ENCODE data around the gene ZAR1L. TPM values are rescaled to one million over a fixed set of nuclear protein-coding genes. Genes with fewer than 3 reads are reported as not detected.

The ZAR1L gene
- total and polyA plus RNA-seq, 9 of the 15 experiments (the other 6 are each of a cell fraction or from before 2014, with no cell fraction given): not detected

DNA sequence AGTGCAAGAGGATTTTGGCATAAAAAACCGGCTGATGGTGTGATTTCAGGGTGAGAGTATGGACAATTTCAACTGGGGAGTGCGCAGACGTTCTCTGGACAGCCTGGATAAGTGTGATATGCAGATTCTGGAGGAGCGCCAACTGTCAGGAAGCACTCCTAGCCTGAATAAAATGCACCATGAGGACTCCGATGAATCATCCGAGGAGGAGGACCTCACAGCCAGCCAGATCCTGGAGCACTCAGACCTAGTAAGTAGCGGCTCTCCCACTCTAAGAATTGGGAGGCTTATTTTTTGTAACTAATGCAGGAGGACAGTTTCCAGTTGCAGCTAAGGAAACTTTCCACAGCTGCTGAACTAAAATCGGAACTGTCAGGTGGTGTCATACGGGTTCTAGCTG, 53.6 kb downstream of the ZAR1L start (continued):
- no peak for TF ChIP-seq FOS (IDR thresholded peaks at IDR 0.05; ENCODE audit: extremely low read depth, insufficient read length)
- peak; percentile 80 for TF ChIP-seq SMARCA4 (IDR thresholded peaks at IDR 0.05)
- no peak for TF ChIP-seq BCOR (IDR thresholded peaks at IDR 0.05)
- TF ChIP-seq TAL1 (IDR thresholded peaks at IDR 0.05): peak; percentile 71
- no peak for TF ChIP-seq NR2C1 (IDR thresholded peaks at IDR 0.05)
- no peak for TF ChIP-seq NR2C1 (tag; IDR thresholded peaks at IDR 0.05)
- no peak for TF ChIP-seq ZNF76 (CRISPR knock-in tag; IDR thresholded peaks at IDR 0.05; ENCODE audit: borderline replicate concordance)
- peak; percentile 39; the same call in 1 of the 2 replicates for TF ChIP-seq STAT5A (IDR thresholded peaks at IDR 0.05; ENCODE audit: borderline replicate concordance, low read length)
- TF ChIP-seq, protein P1, sequence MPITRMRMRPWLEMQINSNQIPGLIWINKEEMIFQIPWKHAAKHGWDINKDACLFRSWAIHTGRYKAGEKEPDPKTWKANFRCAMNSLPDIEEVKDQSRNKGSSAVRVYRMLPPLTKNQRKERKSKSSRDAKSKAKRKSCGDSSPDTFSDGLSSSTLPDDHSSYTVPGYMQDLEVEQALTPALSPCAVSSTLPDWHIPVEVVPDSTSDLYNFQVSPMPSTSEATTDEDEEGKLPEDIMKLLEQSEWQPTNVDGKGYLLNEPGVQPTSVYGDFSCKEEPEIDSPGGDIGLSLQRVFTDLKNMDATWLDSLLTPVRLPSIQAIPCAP (CRISPR knock-in tag; IDR thresholded peaks at IDR 0.05; ENCODE audit: borderline replicate concordance): no peak
- TF ChIP-seq, protein P2, sequence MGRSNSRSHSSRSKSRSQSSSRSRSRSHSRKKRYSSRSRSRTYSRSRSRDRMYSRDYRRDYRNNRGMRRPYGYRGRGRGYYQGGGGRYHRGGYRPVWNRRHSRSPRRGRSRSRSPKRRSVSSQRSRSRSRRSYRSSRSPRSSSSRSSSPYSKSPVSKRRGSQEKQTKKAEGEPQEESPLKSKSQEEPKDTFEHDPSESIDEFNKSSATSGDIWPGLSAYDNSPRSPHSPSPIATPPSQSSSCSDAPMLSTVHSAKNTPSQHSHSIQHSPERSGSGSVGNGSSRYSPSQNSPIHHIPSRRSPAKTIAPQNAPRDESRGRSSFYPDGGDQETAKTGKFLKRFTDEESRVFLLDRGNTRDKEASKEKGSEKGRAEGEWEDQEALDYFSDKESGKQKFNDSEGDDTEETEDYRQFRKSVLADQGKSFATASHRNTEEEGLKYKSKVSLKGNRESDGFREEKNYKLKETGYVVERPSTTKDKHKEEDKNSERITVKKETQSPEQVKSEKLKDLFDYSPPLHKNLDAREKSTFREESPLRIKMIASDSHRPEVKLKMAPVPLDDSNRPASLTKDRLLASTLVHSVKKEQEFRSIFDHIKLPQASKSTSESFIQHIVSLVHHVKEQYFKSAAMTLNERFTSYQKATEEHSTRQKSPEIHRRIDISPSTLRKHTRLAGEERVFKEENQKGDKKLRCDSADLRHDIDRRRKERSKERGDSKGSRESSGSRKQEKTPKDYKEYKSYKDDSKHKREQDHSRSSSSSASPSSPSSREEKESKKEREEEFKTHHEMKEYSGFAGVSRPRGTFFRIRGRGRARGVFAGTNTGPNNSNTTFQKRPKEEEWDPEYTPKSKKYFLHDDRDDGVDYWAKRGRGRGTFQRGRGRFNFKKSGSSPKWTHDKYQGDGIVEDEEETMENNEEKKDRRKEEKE (IDR thresholded peaks at IDR 0.05; ENCODE audit: borderline replicate concordance in 1 of 2, control insufficient read depth in 1 of 2, low read depth in 2 of 2, low read length in 1 of 2): no peak
- TF ChIP-seq ATF7 (IDR thresholded peaks at IDR 0.05): 0 out of 2 replicates have a peak, but pooled peaks have one; percentile 36
- TF ChIP-seq TAF9B (IDR thresholded peaks at IDR 0.05; ENCODE audit: partially characterized antibody): no peak
- no peak for TF ChIP-seq NCOA4 (IDR thresholded peaks at IDR 0.05; ENCODE audit: partially characterized antibody)
- TF ChIP-seq, protein P3, sequence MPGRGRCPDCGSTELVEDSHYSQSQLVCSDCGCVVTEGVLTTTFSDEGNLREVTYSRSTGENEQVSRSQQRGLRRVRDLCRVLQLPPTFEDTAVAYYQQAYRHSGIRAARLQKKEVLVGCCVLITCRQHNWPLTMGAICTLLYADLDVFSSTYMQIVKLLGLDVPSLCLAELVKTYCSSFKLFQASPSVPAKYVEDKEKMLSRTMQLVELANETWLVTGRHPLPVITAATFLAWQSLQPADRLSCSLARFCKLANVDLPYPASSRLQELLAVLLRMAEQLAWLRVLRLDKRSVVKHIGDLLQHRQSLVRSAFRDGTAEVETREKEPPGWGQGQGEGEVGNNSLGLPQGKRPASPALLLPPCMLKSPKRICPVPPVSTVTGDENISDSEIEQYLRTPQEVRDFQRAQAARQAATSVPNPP (IDR thresholded peaks at IDR 0.05; ENCODE audit: borderline replicate concordance, insufficient read depth, insufficient read length): no peak
- peak; percentile 72 for TF ChIP-seq MEIS2 (IDR thresholded peaks at IDR 0.05; ENCODE audit: partially characterized antibody)
- TF ChIP-seq RBM39 (optimal IDR thresholded peaks at IDR 0.05; ENCODE audit: low read depth, low read length): no peak
- no peak for TF ChIP-seq TCF7 (IDR thresholded peaks at IDR 0.05; ENCODE audit: borderline replicate concordance)
- TF ChIP-seq KDM1A (IDR thresholded peaks at IDR 0.05): peak; percentile 44 to 70; a peak in 3 of 4 replicates
- no peak for TF ChIP-seq HNRNPH1 (optimal IDR thresholded peaks at IDR 0.05; ENCODE audit: low read depth, low read length)
- TF ChIP-seq, protein P4, sequence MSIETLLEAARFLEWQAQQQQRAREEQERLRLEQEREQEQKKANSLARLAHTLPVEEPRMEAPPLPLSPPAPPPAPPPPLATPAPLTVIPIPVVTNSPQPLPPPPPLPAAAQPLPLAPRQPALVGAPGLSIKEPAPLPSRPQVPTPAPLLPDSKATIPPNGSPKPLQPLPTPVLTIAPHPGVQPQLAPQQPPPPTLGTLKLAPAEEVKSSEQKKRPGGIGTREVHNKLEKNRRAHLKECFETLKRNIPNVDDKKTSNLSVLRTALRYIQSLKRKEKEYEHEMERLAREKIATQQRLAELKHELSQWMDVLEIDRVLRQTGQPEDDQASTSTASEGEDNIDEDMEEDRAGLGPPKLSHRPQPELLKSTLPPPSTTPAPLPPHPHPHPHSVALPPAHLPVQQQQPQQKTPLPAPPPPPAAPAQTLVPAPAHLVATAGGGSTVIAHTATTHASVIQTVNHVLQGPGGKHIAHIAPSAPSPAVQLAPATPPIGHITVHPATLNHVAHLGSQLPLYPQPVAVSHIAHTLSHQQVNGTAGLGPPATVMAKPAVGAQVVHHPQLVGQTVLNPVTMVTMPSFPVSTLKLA (conservative IDR thresholded peaks at IDR 0.05): no peak
- no peak for TF ChIP-seq ZNF699 (CRISPR knock-in tag; IDR thresholded peaks at IDR 0.05; ENCODE audit: insufficient replicate concordance)
- TF ChIP-seq TEAD4 (IDR thresholded peaks at IDR 0.05; ENCODE audit: low read length): peak; percentile 72
- no peak for TF ChIP-seq TEAD4 (CRISPR knock-in tag; IDR thresholded peaks at IDR 0.05; ENCODE audit: borderline replicate concordance)
- TF ChIP-seq CEBPG (CRISPR knock-in tag; IDR thresholded peaks at IDR 0.05): no peak
- no peak for TF ChIP-seq CEBPG (tag; conservative IDR thresholded peaks at IDR 0.05 in 1 of 2, IDR thresholded peaks at IDR 0.05 in 1 of 2)

Measured in K562 (cell line).